ENCODE measurements around the gene GLTP. TPM values are rescaled to one million over a fixed set of nuclear protein-coding genes. Genes with fewer than 3 reads are reported as not detected.
A peak's percentile ranks its signal among the peaks of the same experiment; 100 is the strongest.
"Not testable (repeated sequence)": the region's sequence is repeated elsewhere in the genome, so short reads cannot be mapped to it uniquely, and the experiment has no call there.

GLTP gene
- 10 to 100 TPM; 20.3 to 41.7 (median 24.9) TPM for polyA plus RNA-seq (ENCODE audit: insufficient read length in 10 of 10)
- long read RNA-seq, donor 1, partial matches to known transcripts = 0 of 4 reads
- long read RNA-seq, donor 1, other reads (novel, unspliced or antisense) = 0 of 4 reads
- long read RNA-seq, donor 2, transcript GLTP-201 (5 exons, 2,356 nt) = major isoform, 9 of 9 reads
- long read RNA-seq, donor 2, partial matches to known transcripts = 0 of 9 reads
- long read RNA-seq, donor 2, other reads (novel, unspliced or antisense) = 0 of 9 reads
- long read RNA-seq, donor 3 = 0 reads
- long read RNA-seq, donor 4, partial matches to known transcripts = 0 of 3 reads
- long read RNA-seq, donor 4, other reads (novel, unspliced or antisense) = 0 of 3 reads
- long read RNA-seq, donor 5, transcript GLTP-201 (5 exons, 2,356 nt) = major isoform, 19 of 26 reads
- long read RNA-seq, donor 5, partial matches to known transcripts = 6 of 26 reads
- long read RNA-seq, donor 5, other reads (novel, unspliced or antisense) = 0 of 26 reads
- long read RNA-seq, donor 6, transcript GLTP-201 (5 exons, 2,356 nt) = major isoform, 11 of 11 reads
- long read RNA-seq, donor 6, partial matches to known transcripts = 0 of 11 reads
- long read RNA-seq, donor 6, other reads (novel, unspliced or antisense) = 0 of 11 reads
- long read RNA-seq, donor 7, transcript GLTP-201 (5 exons, 2,356 nt) = major isoform, 7 of 7 reads
- long read RNA-seq, donor 7, partial matches to known transcripts = 0 of 7 reads
- long read RNA-seq, donor 7, other reads (novel, unspliced or antisense) = 0 of 7 reads
- long read RNA-seq, donor 8, transcript GLTP-201 (5 exons, 2,356 nt) = major isoform, 6 of 71 reads
- long read RNA-seq, donor 8, partial matches to known transcripts = 65 of 71 reads
- long read RNA-seq, donor 8, other reads (novel, unspliced or antisense) = 0 of 71 reads
- long read RNA-seq, donor 9, partial matches to known transcripts = 0 of 2 reads
- long read RNA-seq, donor 9, other reads (novel, unspliced or antisense) = 0 of 2 reads

GRCh38 chr12:109880043-109880931 lies at the start of gene GLTP:
Gene GLTP (minus strand): TSS chr12:109880541. CDS start chr12:109880374, 167 bp downstream.
- peak; percentile 86 to 94 (median 92) for DNase-seq

DNA sequence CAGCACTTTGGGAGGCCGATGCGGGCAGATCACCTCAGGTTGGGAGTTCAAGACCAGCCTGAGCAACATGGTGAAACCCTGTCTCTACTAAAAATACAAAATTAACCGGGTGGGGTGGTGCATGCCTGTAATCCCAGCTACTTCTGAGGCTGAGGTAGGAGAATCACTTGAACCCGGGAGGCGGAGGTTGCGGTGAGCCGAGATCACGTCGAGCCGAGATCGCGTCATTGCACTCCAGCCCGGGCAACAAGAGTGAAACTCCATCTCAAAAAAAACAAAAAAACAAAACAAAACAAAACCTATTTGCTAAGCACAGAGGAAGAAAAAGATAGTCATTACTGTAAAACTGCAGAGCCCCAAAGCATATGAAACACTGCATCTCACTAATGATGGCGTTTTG lies 49.0 kb upstream of the GLTP start:
- not testable (repeated sequence) for DNase-seq

- DNase-seq = no peak
Measured at GRCh38 chr12:109928058-109928656, 47.8 kb upstream of the GLTP start.

GRCh38 chr12:109927622-109928021 lies 47.3 kb upstream of the GLTP start:
- peak in 2 of 3 donors; percentile 55 to 56 for DNase-seq

GRCh38 chr12:109926488-109927210 lies 46.3 kb upstream of the GLTP start:
- DNase-seq = no peak

DNA sequence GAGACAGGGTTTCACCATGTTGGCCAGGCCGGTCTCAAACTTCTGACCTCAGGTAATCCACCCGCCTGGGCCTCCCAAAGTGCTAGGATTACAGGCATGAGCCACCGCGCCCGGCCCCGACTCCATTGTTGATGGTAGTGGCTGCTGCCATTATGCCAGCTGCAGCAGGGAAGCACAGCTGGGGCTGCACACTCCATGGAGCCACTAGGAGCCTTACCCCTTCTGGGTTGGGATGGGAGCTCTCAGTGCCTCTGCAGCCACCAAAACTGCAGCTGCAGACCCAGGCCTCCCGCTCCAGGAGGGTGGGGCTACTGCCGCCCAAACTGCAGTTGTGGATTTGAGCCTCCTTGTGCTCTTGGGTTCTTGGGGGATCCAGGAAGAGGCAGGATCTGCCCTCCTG lies 45.7 kb upstream of the GLTP start:
- DNase-seq = no peak

GRCh38 chr12:109925185-109925840 lies 45.0 kb upstream of the GLTP start:
- no peak for DNase-seq

GRCh38 chr12:109923481-109924245 lies 43.3 kb upstream of the GLTP start:
- no peak for DNase-seq

DNA sequence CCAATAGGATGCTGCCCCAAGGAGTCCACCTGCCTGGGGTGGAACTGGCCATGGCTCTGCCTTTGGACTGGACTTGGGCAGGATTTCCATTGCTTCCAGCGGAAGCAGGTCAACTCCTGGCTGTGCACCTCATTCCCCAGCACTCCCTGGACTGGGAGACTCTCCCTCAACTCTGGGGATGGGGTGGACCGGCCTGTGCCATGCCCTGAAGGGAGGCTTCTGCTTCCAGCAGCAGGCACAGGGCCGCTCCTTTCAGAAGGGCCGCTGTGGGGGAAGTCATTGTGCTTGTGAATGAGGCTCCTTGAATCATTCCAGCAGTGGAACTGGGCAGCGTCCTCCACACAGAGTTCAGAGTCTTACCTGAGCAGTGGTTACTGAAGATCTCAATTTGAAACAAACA lies 42.7 kb upstream of the GLTP start:
- DNase-seq = no peak

- no peak for DNase-seq
Measured at GRCh38 chr12:109921982-109922381, 41.6 kb upstream of the GLTP start.

DNA sequence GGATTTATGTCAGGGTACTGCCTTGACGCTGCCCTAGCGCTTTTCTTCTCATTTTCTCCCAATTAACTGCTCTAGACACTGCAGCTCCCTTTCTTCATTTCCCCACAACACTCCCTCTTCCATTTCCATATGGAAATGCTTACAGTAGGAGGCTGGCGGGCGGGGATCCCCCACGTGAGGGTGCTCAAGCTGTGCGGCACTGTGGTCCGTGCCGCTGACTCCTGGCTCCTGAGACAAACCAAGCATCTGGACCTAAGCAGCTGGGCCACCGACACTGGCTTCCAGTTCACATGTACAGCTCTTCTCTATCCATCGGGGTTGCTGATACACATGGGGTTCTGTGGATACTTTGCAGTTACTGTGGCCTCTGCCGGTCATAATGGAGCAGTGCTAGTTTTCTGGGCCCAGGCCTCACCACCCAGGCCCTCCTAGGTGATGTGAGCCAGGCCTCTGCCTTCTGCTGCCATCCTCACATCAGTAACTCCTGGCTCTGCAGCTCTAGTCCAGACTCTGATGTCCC lies 40.0 kb upstream of the GLTP start:
- DNase-seq = peak in 1 of 3 donors; percentile 27

DNA sequence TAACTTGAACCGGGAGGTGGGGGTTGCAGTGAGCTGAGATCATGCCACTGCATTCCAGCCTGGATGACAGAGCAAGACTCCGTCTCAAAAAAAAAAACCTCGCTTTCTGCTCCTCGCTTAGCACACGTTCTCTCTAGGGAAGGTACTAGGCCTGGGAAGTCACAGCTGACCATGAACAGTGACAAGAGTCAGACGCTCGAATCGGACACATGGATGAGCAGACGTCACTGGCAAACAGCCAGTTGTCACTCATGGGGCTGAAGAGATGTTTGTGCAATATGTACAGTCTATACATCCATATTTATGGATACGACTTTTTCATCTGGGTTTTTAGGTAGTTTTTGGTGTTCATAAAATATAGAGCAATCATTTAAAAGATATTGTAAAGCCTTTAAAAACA lies 39.1 kb upstream of the GLTP start:
- DNase-seq = peak in 2 of 3 donors; percentile 22 to 48

- no peak for DNase-seq
Measured at GRCh38 chr12:109916045-109916444, 35.7 kb upstream of the GLTP start.

- no peak for DNase-seq
Measured at GRCh38 chr12:109915171-109916040, 35.1 kb upstream of the GLTP start.

- no peak for DNase-seq
Measured at GRCh38 chr12:109914461-109914860, 34.1 kb upstream of the GLTP start.

DNA sequence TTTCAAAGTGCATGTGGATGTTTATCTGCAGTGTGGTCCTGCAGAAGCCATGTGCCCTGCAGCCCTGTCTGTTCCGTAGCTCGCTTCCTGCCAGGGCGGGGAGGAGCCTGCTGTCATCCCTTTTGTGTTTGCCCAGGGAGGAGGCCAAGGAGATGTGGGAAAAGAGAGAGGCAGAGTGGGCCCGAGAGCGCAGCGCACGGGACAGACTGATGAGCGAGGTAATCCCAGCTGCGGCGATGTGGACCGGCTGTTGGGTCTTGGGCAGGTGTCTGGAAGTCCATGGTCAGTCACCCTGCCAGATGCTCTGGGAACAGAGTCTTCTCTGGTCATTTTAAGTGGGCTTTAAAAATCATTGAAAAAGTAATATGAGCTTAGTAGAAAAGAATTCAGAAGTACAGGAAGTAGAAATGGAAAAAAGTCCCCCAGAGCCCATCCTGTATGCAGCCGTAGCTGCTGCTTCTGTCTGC lies 32.5 kb upstream of the GLTP start:
- DNase-seq = peak in 2 of 3 donors; percentile 74 to 83

- DNase-seq = no peak
Measured at GRCh38 chr12:109910969-109911348, 30.6 kb upstream of the GLTP start.

All from muscle of back (tissue), 13 donors.